OCI-LY7 (cell line): Measurements from ENCODE around the gene TTF1. TPM values are rescaled to one million over a fixed set of nuclear protein-coding genes. Genes with fewer than 3 reads are reported as not detected.

Experiments used
- BruUV-seq: library from RNA; stranded (reverse); fragments of 400-500 nt; replicated peaks from 2 replicates; lab custom pipeline; 2021; lab: Mats Ljungman, UMichigan
- CTCF ChIA-PET: fragments of 300-600 bp; sonication (Branson Sonifier 250); formaldehyde crosslinking; loops from one replicate; lab custom pipeline; 2022; ENCODE audit warnings: antibody characterized with exemption; ENCODE audit not compliant: unreplicated experiment; lab: Charles Lee
- POLR2A ChIA-PET: fragments of 300-600 bp; sonication (Branson Sonifier 250); formaldehyde crosslinking; loops from one replicate; lab custom pipeline; 2022; ENCODE audit warnings: antibody characterized with exemption; lab: Charles Lee
- DNase-seq: peaks from one replicate; pipeline ENCODE4 v3.0.0-alpha.2; 2015; ENCODE audit warnings: low spot score
- H2AFZ ChIP-seq: fragments of 200-600 bp; sonication (generic), shearing (Covaris generic); 2 replicates; pipeline ENCODE4 v1.6.1; 2014; ENCODE audit warnings: mild to moderate bottlenecking, antibody characterized with exemption, low read length, moderate library complexity
- H3K27ac ChIP-seq: fragments of 200-600 bp; sonication (generic); 2 replicates; pipeline ENCODE4 v1.5.1; 2014; ENCODE audit warnings: mixed run types, low read depth, mild to moderate bottlenecking, moderate library complexity, low read length, inconsistent platforms; ENCODE audit not compliant: poor library complexity, severe bottlenecking
- H3K36me3 ChIP-seq: fragments of 200-600 bp; sonication (generic); 2 replicates; pipeline ENCODE4 v1.6.1; 2014; ENCODE audit warnings: mild to moderate bottlenecking, antibody characterized with exemption, low read length, moderate library complexity, mixed read lengths; ENCODE audit not compliant: insufficient read depth
- H3K4me1 ChIP-seq: fragments of 200-600 bp; sonication (generic); 2 replicates; pipeline ENCODE4 v1.5.1; 2014; ENCODE audit warnings: mild to moderate bottlenecking, low read length; ENCODE audit not compliant: insufficient read depth, poor library complexity, severe bottlenecking
- H3K4me2 ChIP-seq: fragments of 200-600 bp; sonication (generic); 2 replicates; pipeline ENCODE4 v1.6.1; 2014; ENCODE audit warnings: mild to moderate bottlenecking, low read length
- H3K4me3 ChIP-seq: fragments of 200-600 bp; sonication (generic); 2 replicates; pipeline ENCODE4 v1.5.1; 2014; ENCODE audit warnings: mild to moderate bottlenecking, low read depth, low read length; ENCODE audit not compliant: poor library complexity, severe bottlenecking
- H3K79me2 ChIP-seq: fragments of 200-600 bp; sonication (generic); 2 replicates; pipeline ENCODE4 v1.6.1; 2016; ENCODE audit warnings: low read depth, mild to moderate bottlenecking, low read length, moderate library complexity, mixed read lengths; ENCODE audit not compliant: insufficient read depth
- H3K9me2 ChIP-seq: fragments of 200-600 bp; sonication (generic); 2 replicates; pipeline ENCODE4 v1.6.1; 2016; ENCODE audit warnings: mild to moderate bottlenecking, low read length, mixed read lengths; ENCODE audit not compliant: insufficient read depth
- H3K9me3 ChIP-seq: fragments of 200-600 bp; sonication (generic); 2 replicates; pipeline ENCODE4 v1.6.1; 2014; ENCODE audit warnings: mild to moderate bottlenecking, mixed run types, low read length, mixed read lengths
- H4K20me1 ChIP-seq: fragments of 200-600 bp; sonication (generic); 2 replicates; pipeline ENCODE4 v1.6.1; 2014; ENCODE audit warnings: mild to moderate bottlenecking, antibody characterized with exemption, low read length, moderate library complexity, mixed read lengths; ENCODE audit not compliant: insufficient read depth
- CTCF ChIP-seq: fragments of 200-600 bp; sonication (generic); conservative IDR thresholded peaks from 2 replicates; pipeline ENCODE4 v1.5.1; 2014; ENCODE audit warnings: mild to moderate bottlenecking, antibody characterized with exemption, low read length, moderate library complexity, mixed read lengths
- EZH2phosphoT487 ChIP-seq: fragments of 200-600 bp; sonication (generic); IDR thresholded peaks from 2 replicates; pipeline ENCODE4 v1.6.1; 2018; ENCODE audit warnings: low read depth, borderline replicate concordance, mild to moderate bottlenecking, mixed run types, antibody characterized with exemption, low read length, moderate library complexity, mixed read lengths
- intact Hi-C: fragments of 100-400 bp; cut with micrococcal nuclease; formaldehyde crosslinking; loops from one replicate; pipeline ENCODE4 v1.10.0; 2022; ENCODE audit not compliant: unreplicated experiment
- total RNA-seq, 2 experiments: library from RNA; depleted of rRNA in 1 of 2; stranded (reverse); fragments of >200 nt in 1 of 2; shearing (Covaris generic) in 1 of 2; gene quantifications; 2 replicates each; pipeline ENCODE4 v1.2.3, GENCODE V29; 2014 to 2022

The TTF1 gene
- total RNA-seq, 2 experiments from 2014 or later, result 17.8 to 21.2 TPM

DNA sequence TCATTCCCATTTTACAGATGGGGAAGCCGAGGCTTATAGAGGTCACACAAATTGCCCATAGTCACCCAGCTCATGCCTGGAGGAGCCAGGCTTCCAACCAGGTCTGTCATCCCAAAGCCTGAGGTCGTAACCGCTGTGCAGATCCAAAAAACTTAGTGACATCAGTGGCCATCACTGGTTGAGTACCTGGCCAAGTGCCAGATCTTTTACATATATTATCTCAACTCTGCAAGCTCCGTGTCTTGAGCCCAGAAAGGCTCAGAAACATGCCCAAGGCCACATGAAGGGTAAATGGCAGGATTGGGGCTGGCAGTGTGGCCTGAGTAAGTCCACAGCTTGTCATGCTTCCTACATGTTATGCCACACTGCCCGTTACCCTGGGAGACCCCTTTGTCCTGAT is 16.9 kb upstream of the TTF1 start:
- Histone ChIP-seq H3K4me3 (no peak overlapping the region), H3K4me1 (no peaks in the 10 kb centered on the region), H4K20me1 (no peaks in the 10 kb centered on the region), H3K9me2 (no peaks in the 10 kb centered on the region), H3K79me2 (no peaks in the 10 kb centered on the region), H3K9me3 (no peaks in the 10 kb centered on the region), H3K36me3 (no peaks in the 10 kb centered on the region), H3K4me2 (no peak overlapping the region), H3K27ac (no peak overlapping the region), H2AFZ (no peak overlapping the region)
- no TSS peak for BruUV-seq
- intact Hi-C loops, result no loop called here
- TF ChIP-seq CTCF (no peak), EZH2phosphoT487 (no peak)
- ChIA-PET CTCF (interaction anchor here (1.3 kb wide), 1 partner anchor 405 kb away, joined by 4 read pairs; no protein-coding TSS in a partner anchor), POLR2A (no interaction called here)
- DNase-seq, result no peak

DNA sequence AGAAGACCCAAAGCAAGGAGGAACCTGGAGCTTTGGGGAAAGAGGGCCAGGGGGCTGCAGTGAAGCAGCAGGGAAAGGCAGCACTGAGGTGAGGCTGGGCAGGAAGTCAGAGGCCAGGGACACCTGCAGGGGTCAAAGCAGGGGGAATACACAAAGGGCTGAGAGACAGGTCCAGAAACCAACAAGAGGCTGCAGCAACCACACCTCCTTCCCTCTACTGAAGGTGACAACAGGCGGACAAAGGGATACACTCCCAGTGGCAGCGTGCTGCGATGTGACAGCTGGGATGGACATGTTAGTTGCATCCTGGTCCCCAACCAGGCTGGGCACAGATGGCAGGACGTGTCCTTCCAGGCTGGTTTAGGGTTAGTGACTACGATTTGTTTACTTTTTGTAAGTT is 15.9 kb upstream of the TTF1 start:
- H3K27ac ChIP-seq, result no peak overlapping the region
- no peak for TF ChIP-seq CTCF
- TF ChIP-seq EZH2phosphoT487, result no peak
- H3K4me1 ChIP-seq, result no peaks in the 10 kb centered on the region
- ChIA-PET CTCF (interaction anchor here (1.3 kb wide), 1 partner anchor 406 kb away, joined by 4 read pairs; no protein-coding TSS in a partner anchor), POLR2A (no interaction called here)
- no peaks in the 10 kb centered on the region for H3K36me3 ChIP-seq
- DNase-seq, result no peak
- BruUV-seq, result no TSS peak
- no peaks in the 10 kb centered on the region for H3K79me2 ChIP-seq
- intact Hi-C loops, result no loop called here
- no peaks in the 10 kb centered on the region for H4K20me1 ChIP-seq
- H3K4me2 ChIP-seq, result no peak overlapping the region
- no peak overlapping the region for H3K4me3 ChIP-seq
- no peaks in the 10 kb centered on the region for H3K9me2 ChIP-seq
- no peak overlapping the region for H2AFZ ChIP-seq
- H3K9me3 ChIP-seq, result no peaks in the 10 kb centered on the region

GRCh38 chr9:132418726-132419363 is 12.2 kb upstream of the TTF1 start:
- intact Hi-C loops, result no loop called here
- Histone ChIP-seq H3K4me3 (no peak overlapping the region), H3K9me2 (no peaks in the 10 kb centered on the region), H3K9me3 (no peaks in the 10 kb centered on the region), H3K36me3 (no peaks in the 10 kb centered on the region), H4K20me1 (no peaks in the 10 kb centered on the region), H3K79me2 (no peaks in the 10 kb centered on the region), H3K4me2 (no peak overlapping the region), H2AFZ (no peak overlapping the region), H3K27ac (no peak overlapping the region), H3K4me1 (no peaks in the 10 kb centered on the region)
- CTCF ChIA-PET, result no interaction called here
- POLR2A ChIA-PET, result interaction anchor here (0.7 to 1.2 kb wide), 2 partner anchors 253 to 507 kb away, joined by 3 to 4 read pairs; no protein-coding TSS in a partner anchor
- DNase-seq, result no peak
- BruUV-seq, result no TSS peak
- TF ChIP-seq EZH2phosphoT487 (no peak), CTCF (no peak)
